Skeletal muscle tissue (tissue), 4 donors: ENCODE data around the gene HRG. TPM values are rescaled to one million over a fixed set of nuclear protein-coding genes. Genes with fewer than 3 reads are reported as not detected.

ENCODE experiments used
- H3K27ac ChIP-seq: one replicate; pipeline ENCODE4 v1.7.0; 2013; ENCODE audit warnings: mild to moderate bottlenecking, low read depth, low read length, inconsistent platforms
- H3K27me3 ChIP-seq, 3 donors: one replicate each; pipeline ENCODE4 v1.7.0; 2013; ENCODE audit warnings: low read length in 3 of 3; ENCODE audit not compliant: control insufficient read depth in 3 of 3, insufficient read depth in 3 of 3
- H3K36me3 ChIP-seq, 3 donors: one replicate each; pipeline ENCODE4 v1.7.0; 2013; ENCODE audit warnings: low read length in 3 of 3; ENCODE audit not compliant: control insufficient read depth in 3 of 3, insufficient read depth in 3 of 3
- H3K4me1 ChIP-seq, 3 donors: one replicate each; pipeline ENCODE4 v1.7.0; 2013; ENCODE audit warnings: low read length in 3 of 3, mild to moderate bottlenecking in 3 of 3; ENCODE audit not compliant: control insufficient read depth in 3 of 3, insufficient read depth in 3 of 3
- H3K4me3 ChIP-seq, 3 donors: one replicate each; pipeline ENCODE4 v1.7.0; 2013; ENCODE audit warnings: low read length in 3 of 3
- H3K9ac ChIP-seq, 3 donors: one replicate each; pipeline ENCODE4 v1.7.0; 2013; ENCODE audit warnings: low read length in 3 of 3, mild to moderate bottlenecking in 3 of 3, moderate library complexity in 2 of 3, low read depth in 1 of 3
- H3K9me3 ChIP-seq, 3 donors: one replicate each; pipeline ENCODE4 v1.7.0; 2013; ENCODE audit warnings: low read length in 3 of 3; ENCODE audit not compliant: control insufficient read depth in 3 of 3
- total RNA-seq: library from RNA; depleted of rRNA; stranded (reverse); fragments of >200 nt; gene quantifications from one replicate; pipeline ENCODE4 v1.2.3, GENCODE V29; 2014
- donor health status: Osteomylitis.

HRG gene
- not detected for total RNA-seq

GRCh38 chr3:186665625-186666188 lies at the start of gene HRG:
Gene HRG (plus strand): TSS chr3:186666014. CDS start chr3:186666032, 18 bp downstream.
- Histone ChIP-seq H3K4me3 (no peak within 1 kb of the TSS), H3K27ac (no peak within 1 kb of the TSS), H3K9ac (no peak within 1 kb of the TSS), H3K4me1 (no peaks in the 10 kb centered on the region), H3K27me3 (peaks cover 2 to 13% (median 5%) of the 10 kb centered on the region in 3 donors), H3K9me3 (no peaks in the 10 kb centered on the region), H3K36me3 (no peaks in the 10 kb centered on the region)

- Histone ChIP-seq H3K9ac (no peak overlapping the region), H3K36me3 (no peaks in the 10 kb centered on the region), H3K27ac (no peak overlapping the region), H3K27me3 (peaks cover 23 to 37% (median 33%) of the 10 kb centered on the region in 3 donors), H3K4me1 (peaks cover 5 to 8% (median 7%) of the 10 kb centered on the region in 3 donors), H3K9me3 (no peaks in the 10 kb centered on the region), H3K4me3 (no peak overlapping the region)
Observed at GRCh38 chr3:186616299-186616617, 49.6 kb upstream of the HRG start.

- Histone ChIP-seq H3K27me3 (peaks cover 23 to 35% (median 30%) of the 10 kb centered on the region in 3 donors), H3K4me3 (peak overlapping the region in 1 of 3 donors; percentile 31), H3K36me3 (no peaks in the 10 kb centered on the region), H3K9ac (peak overlapping the region in 1 of 3 donors; percentile 25), H3K9me3 (no peaks in the 10 kb centered on the region), H3K4me1 (peaks cover 5 to 8% (median 7%) of the 10 kb centered on the region in 3 donors), H3K27ac (no peak overlapping the region)
Observed at GRCh38 chr3:186617036-186617946, 48.5 kb upstream of the HRG start.

DNA sequence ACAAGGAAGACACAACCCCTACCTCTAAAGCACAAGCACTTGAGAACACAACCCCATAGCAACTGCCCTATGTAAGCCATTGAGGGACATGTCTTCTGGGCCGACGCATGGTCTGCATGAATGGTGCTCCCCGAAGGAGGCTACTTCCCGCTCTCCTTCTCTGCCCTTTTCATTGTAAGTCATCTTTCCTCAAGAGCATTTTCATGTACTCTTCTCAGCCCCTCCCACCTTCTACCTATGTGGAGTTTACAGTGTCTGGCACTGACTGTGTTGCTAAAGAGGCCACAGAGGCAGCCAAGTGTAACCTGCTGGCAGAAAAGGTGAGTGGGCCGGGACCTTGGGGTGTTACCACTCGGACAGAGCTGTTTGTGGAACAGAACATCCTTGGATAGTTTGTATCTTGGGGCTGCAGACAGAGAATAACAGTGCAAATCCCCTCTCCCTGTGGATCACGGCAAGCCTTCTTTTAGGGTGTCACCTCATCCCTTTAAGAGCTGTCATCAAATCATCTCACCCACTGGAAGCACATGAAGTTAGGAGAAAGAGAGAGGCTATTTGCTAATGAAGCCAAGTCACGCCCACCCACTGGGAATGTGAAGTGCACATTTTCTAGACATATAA lies 47.4 kb upstream of the HRG start:
- H3K27me3 ChIP-seq: peaks cover 23 to 34% (median 28%) of the 10 kb centered on the region in 3 donors

GRCh38 chr3:186619787-186620212 lies 46.0 kb upstream of the HRG start:
- peaks cover 5 to 8% (median 7%) of the 10 kb centered on the region in 3 donors for H3K4me1 ChIP-seq
- no peak overlapping the region for H3K27ac ChIP-seq
- no peak overlapping the region for H3K4me3 ChIP-seq
- no peaks in the 10 kb centered on the region for H3K36me3 ChIP-seq
- H3K9me3 ChIP-seq: no peaks in the 10 kb centered on the region
- no peak overlapping the region for H3K9ac ChIP-seq
- H3K27me3 ChIP-seq: peaks cover 18 to 34% (median 28%) of the 10 kb centered on the region in 3 donors

More for the DNA sequence above, 47.4 kb upstream of the HRG start:
- Histone ChIP-seq H3K9ac (no peak overlapping the region), H3K27ac (no peak overlapping the region), H3K4me1 (peaks cover 5 to 8% (median 7%) of the 10 kb centered on the region in 3 donors), H3K36me3 (no peaks in the 10 kb centered on the region), H3K4me3 (no peak overlapping the region), H3K9me3 (no peaks in the 10 kb centered on the region)

DNA sequence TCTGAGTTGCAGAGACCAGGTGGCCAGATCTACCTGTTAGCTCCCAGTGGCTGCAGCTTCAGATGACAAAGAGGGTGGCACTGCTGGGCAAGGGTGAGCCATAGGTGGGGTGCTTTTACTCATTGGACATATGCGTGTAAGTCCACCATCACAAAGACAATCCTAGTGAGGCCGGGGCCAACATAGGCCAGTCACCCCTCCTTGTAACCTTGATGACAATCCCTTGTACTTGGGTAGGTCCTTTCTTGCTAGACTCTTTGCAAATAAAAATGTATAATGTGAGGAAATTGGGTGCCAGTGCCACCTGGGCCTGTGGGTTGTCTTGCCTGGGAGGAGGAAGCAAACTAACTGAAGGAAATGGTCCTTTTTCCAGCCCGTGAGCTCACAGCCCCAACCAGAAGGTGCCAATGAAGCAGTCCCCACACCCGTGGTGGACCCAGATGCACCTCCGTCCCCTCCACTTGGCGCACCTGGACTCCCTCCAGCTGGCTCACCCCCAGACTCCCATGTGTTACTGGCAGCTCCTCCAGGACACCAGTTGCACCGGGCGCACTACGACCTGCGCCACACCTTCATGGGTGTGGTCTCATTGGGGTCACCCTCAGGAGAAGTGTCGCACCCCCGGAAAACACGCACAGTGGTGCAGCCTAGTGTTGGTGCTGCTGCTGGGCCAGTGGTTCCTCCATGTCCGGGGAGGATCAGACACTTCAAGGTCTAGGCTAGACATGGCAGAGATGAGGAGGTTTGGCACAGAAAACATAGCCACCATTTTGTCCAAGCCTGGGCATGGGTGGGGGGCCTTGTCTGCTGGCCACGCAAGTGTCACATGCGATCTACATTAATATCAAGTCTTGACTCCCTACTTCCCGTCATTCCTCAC lies 45.4 kb upstream of the HRG start:
- H3K36me3 ChIP-seq: no peaks in the 10 kb centered on the region
- H3K27me3 ChIP-seq: peaks cover 18 to 32% (median 27%) of the 10 kb centered on the region in 3 donors

DNA sequence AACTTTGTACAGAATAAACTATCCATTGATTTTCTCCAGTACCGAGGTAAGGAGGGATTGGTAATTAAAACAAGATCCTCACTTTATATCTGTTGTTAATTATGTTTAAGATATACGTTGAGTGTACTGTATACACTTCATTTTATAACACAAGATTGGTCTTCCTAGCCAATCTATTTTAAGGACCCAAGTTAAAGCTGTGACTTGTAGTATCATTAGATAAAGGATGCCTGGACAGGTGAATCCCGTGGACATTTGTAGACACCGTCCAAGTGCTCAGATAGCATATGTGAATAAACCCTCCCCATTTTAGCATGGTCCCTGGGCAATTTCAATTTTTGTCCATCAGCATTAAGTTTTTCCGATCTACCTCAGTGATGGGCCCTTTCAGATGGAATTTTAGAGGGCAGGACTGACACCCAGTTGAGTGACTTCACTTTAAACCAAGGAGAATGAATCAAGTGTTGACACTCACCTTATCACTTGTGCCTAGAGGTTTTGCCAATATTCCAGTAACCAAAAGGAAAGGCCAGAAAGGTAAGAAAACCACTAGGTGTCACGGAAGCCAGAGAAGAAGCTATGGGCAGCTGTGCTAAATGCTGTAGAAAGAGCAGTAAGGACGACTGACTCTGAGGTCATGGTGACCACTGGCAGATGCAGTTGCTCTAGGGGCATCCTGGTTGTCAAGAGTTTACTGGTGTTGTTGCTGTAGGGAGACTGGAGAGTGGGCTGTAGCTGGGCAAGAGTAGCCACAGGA lies 43.7 kb upstream of the HRG start:
- Histone ChIP-seq H3K27me3 (peaks cover 17 to 26% (median 26%) of the 10 kb centered on the region in 3 donors), H3K27ac (no peak overlapping the region)

More for the DNA sequence above, 45.4 kb upstream of the HRG start:
- H3K9me3 ChIP-seq: no peaks in the 10 kb centered on the region
- H3K4me1 ChIP-seq: peaks cover 5 to 8% (median 7%) of the 10 kb centered on the region in 3 donors
- no peak overlapping the region for H3K9ac ChIP-seq
- no peak overlapping the region for H3K4me3 ChIP-seq
- no peak overlapping the region for H3K27ac ChIP-seq

DNA sequence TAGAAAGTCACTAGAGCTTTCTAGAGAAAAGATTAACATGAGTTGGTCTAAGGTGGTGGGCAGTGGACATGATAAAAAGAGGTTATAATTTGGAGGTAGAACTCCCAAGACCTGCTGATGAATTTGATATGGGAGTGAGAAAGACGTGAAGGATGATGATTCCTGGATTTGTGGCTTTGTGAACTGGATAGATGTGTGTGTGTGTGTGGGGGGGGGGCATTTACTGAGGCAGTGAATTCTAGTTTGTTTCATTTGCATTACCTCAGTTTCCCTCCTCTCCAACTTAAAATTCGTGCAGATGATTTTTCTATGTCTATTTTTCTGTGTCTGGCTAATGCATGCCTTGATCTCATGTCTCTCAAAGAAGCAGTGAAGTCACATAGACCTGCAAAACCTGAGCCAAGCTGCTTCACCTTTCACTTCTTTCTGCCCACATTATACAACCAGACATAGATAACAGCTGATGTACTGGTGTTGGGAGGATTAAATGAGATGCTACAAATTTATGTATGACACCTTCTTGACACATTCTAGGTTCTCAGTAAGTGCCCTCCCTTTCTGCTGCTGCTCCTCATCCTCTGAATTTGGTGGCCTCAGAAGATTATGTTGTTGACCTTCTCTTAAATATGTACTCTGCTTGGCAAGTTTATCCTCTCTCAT lies 43.0 kb upstream of the HRG start:
- H3K4me1 ChIP-seq: no peaks in the 10 kb centered on the region
- no peak overlapping the region for H3K4me3 ChIP-seq
- H3K9ac ChIP-seq: no peak overlapping the region
- H3K9me3 ChIP-seq: no peaks in the 10 kb centered on the region
- no peak overlapping the region for H3K27ac ChIP-seq
- H3K27me3 ChIP-seq: peaks cover 12 to 20% (median 19%) of the 10 kb centered on the region in 3 donors
- no peaks in the 10 kb centered on the region for H3K36me3 ChIP-seq

More for the DNA sequence above, 43.7 kb upstream of the HRG start:
- Histone ChIP-seq H3K36me3 (no peaks in the 10 kb centered on the region), H3K4me3 (no peak overlapping the region), H3K9me3 (no peaks in the 10 kb centered on the region), H3K4me1 (peaks cover 3 to 6% (median 4%) of the 10 kb centered on the region in 3 donors), H3K9ac (no peak overlapping the region)
